ENCODE measurements around the gene BAZ1B. TPM values are rescaled to one million over a fixed set of nuclear protein-coding genes. Genes with fewer than 3 reads are reported as not detected.

The BAZ1B gene
- total RNA-seq, 4 donors from 2014 or later: 56.0 to 77.8 (median 69.6) TPM

DNA sequence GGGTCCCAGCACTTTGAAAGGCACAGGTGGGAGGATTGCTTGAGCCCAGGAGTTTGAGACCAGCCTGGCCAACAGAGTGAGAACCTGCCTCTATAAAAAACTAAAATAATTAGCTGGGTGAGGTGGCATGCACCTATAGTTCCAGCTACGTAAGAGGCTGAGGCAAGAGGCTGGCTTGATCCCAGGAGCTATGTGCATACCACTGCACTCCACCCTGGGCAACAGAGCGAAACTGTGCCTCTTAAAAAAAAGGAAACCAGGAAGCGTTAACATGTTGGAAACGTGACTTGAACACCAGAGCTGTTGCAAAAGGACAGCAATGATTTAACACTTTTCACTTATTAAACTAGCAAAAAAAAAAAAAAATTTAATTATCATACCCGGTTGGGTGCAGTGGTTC is 12.6 kb downstream of the BAZ1B start:
- ATAC-seq: no peak
- TF ChIP-seq EP300 (IDR thresholded peaks at IDR 0.05): no peak
- no peak for TF ChIP-seq POLR2A (IDR thresholded peaks at IDR 0.05)
- no peak for TF ChIP-seq POLR2AphosphoS5 (IDR thresholded peaks at IDR 0.05)
- TF ChIP-seq CTCF (IDR thresholded peaks at IDR 0.05): no peak
- H3K9me3 ChIP-seq: no peaks in the 10 kb centered on the region
- no peaks in the 10 kb centered on the region for H3K27me3 ChIP-seq
- WGBS, 2 donors (ENCODE audit: low coverage in 1 of 2): 80 to 86% methylated on average over 3 to 4 of the region's 5 CpGs
- H3K4me1 ChIP-seq: peaks cover 0 to 58% (median 0%) of the 10 kb centered on the region in 3 donors
- H3K27ac ChIP-seq: no peak overlapping the region
- no peak overlapping the region for H3K4me3 ChIP-seq
- peaks cover 0 to 83% of the 10 kb centered on the region in 2 donors for H3K36me3 ChIP-seq

DNA sequence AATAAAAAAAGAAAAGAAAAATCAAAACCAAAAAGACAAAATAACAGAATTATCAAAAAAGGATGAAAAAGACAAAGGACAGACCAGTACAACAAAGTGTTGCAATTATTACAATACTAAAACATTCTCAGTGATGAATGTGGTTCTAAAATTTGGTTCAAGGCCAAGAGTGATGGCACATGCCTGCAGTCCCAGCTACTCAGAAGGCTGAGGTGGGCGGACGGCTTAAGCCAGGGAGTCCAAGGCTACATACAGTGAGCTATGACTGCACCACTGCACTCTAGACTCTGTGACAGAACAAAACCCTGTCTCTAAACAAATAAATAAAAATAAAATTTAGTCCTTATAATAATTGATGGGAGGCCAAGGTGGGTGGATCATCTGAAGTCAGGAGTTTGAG is 14.5 kb downstream of the BAZ1B start:
- Histone ChIP-seq H3K36me3 (peaks cover 0 to 86% of the 10 kb centered on the region in 2 donors), H3K4me1 (peaks cover 0 to 39% (median 0%) of the 10 kb centered on the region in 3 donors), H3K4me3 (no peak overlapping the region), H3K27ac (no peak overlapping the region), H3K9me3 (no peaks in the 10 kb centered on the region), H3K27me3 (no peaks in the 10 kb centered on the region)
- ATAC-seq: no peak
- 88% methylated on average over 2 of the region's 2 CpGs; no CpG with 5 or more reads in 1 of the 2 donors for WGBS, 2 donors (ENCODE audit: low coverage in 1 of 2)
- TF ChIP-seq POLR2AphosphoS5 (IDR thresholded peaks at IDR 0.05): no peak
- no peak for TF ChIP-seq EP300 (IDR thresholded peaks at IDR 0.05)

DNA sequence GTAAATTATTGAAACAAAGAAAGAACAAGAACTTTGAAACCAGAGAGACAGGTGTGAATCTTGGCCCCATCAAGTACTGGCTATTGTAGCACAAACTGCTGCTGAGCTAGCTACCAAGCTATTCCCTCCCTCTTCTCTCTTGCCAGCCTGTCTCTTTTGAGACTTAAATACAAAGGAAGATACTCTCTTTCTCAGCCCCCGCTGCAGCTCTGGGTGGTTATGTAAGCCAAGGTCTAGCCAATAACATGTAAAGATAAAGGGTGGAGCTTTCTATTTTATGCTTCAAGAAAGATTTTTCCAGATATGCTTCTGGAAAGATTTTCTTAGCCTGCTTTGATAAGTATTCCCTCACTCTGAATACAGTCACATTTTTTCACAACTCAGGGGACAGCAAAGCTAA is 17.2 kb downstream of the BAZ1B start:
- no peak overlapping the region for H3K27ac ChIP-seq
- H3K4me3 ChIP-seq: no peak overlapping the region
- H3K4me1 ChIP-seq: peaks cover 0 to 14% (median 0%) of the 10 kb centered on the region in 3 donors
- WGBS, 2 donors (ENCODE audit: low coverage in 1 of 2): 100% methylated on average over 1 of the region's 1 CpG
- no peak for ATAC-seq
- peaks cover 0 to 100% of the 10 kb centered on the region in 2 donors for H3K36me3 ChIP-seq
- TF ChIP-seq POLR2AphosphoS5 (IDR thresholded peaks at IDR 0.05): no peak
- no peak for TF ChIP-seq EP300 (IDR thresholded peaks at IDR 0.05)
- TF ChIP-seq CTCF (IDR thresholded peaks at IDR 0.05): no peak
- no peak for TF ChIP-seq POLR2A (IDR thresholded peaks at IDR 0.05)
- H3K27me3 ChIP-seq: no peaks in the 10 kb centered on the region
- no peaks in the 10 kb centered on the region for H3K9me3 ChIP-seq

DNA sequence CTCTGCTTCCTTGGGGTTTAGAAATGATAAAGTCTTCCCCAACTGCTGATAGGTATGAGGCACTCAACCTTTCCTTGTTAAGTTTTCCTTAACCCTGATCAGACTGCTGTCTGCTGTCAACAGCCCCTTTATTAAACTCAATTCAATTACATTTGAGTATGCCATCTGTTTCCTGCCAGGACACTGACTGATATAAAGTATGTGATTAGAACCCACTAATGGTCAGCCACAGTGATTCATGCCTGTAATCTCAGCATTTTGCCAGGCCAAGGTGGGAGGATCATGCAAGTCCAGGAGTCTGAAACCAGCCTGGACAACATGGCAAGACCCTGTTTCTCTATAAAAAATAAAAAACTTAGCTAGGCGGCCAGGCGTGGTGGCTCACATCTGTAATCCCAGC is 18.1 kb downstream of the BAZ1B start:
- H3K4me1 ChIP-seq: peaks cover 0 to 8% (median 0%) of the 10 kb centered on the region in 3 donors
- no CpG with 5 or more reads among the region's 2 CpGs for WGBS, 2 donors (ENCODE audit: low coverage in 1 of 2)
- no peaks in the 10 kb centered on the region for H3K9me3 ChIP-seq
- no peaks in the 10 kb centered on the region for H3K27me3 ChIP-seq
- H3K27ac ChIP-seq: no peak overlapping the region
- no peak overlapping the region for H3K4me3 ChIP-seq
- no peak for TF ChIP-seq CTCF (IDR thresholded peaks at IDR 0.05)
- TF ChIP-seq EP300 (IDR thresholded peaks at IDR 0.05): no peak
- no peak for TF ChIP-seq POLR2A (IDR thresholded peaks at IDR 0.05)
- TF ChIP-seq POLR2AphosphoS5 (IDR thresholded peaks at IDR 0.05): no peak
- no peak for ATAC-seq
- peaks cover 0 to 100% of the 10 kb centered on the region in 2 donors for H3K36me3 ChIP-seq

- no peak for TF ChIP-seq EP300 (IDR thresholded peaks at IDR 0.05)
- no peak for TF ChIP-seq CTCF (IDR thresholded peaks at IDR 0.05)
- TF ChIP-seq POLR2A (IDR thresholded peaks at IDR 0.05): no peak
- TF ChIP-seq POLR2AphosphoS5 (IDR thresholded peaks at IDR 0.05): no peak
- WGBS, 2 donors (ENCODE audit: low coverage in 1 of 2): 83 to 93% methylated on average over 1 to 5 of the region's 5 CpGs
- ATAC-seq: no peak
- Histone ChIP-seq H3K9me3 (no peaks in the 10 kb centered on the region), H3K27ac (no peak overlapping the region), H3K36me3 (peaks cover 0 to 100% of the 10 kb centered on the region in 2 donors), H3K27me3 (no peaks in the 10 kb centered on the region), H3K4me3 (no peak overlapping the region), H3K4me1 (peaks cover 0 to 6% (median 0%) of the 10 kb centered on the region in 3 donors)
Measured at GRCh38 chr7:73503229-73503628, 18.9 kb downstream of the BAZ1B start.
